ENCODE results near the gene PSMG4.

GRCh38 chr6:3250231-3250675 lies 8.5 kb upstream of the PSMG4 start:
- TF ChIP-seq GATA2 (IDR thresholded peaks at IDR 0.05; ENCODE audit: low read depth, low read length) (no peak), GATA3 (IDR thresholded peaks at IDR 0.05; ENCODE audit: low read depth, low read length) (no peak)

Data from SH-SY5Y (cell line).